ENCODE data around the gene AKAP1. TPM values are rescaled to one million over a fixed set of nuclear protein-coding genes. Genes with fewer than 3 reads are reported as not detected.

AKAP1 gene
- total RNA-seq, 1 donor from 2014 or later = 59.9 TPM

GRCh38 chr17:57144567-57144966 lies 59.5 kb downstream of the AKAP1 start:
- intact Hi-C loops (cut with micrococcal nuclease) = no loop called here
- peaks cover 3% of the 10 kb centered on the region for H3K9me3 Mint-ChIP-seq
- H3K27ac Mint-ChIP-seq = no peak overlapping the region
- no peaks in the 10 kb centered on the region for H3K4me1 Mint-ChIP-seq (ENCODE audit: low read depth)
- peaks cover 7% of the 10 kb centered on the region for H3K27me3 Mint-ChIP-seq (ENCODE audit: insufficient read depth)
- no peak for DNase-seq (ENCODE audit: low spot score)
- H3K36me3 Mint-ChIP-seq (ENCODE audit: low read depth) = no peaks in the 10 kb centered on the region
- no peak overlapping the region for H3K4me3 Mint-ChIP-seq

- no peak overlapping the region for H3K27ac Mint-ChIP-seq
- intact Hi-C loops (cut with micrococcal nuclease) = no loop called here
Observed at GRCh38 chr17:57145347-57145746, 60.3 kb downstream of the AKAP1 start.

GRCh38 chr17:57146273-57146672 lies 61.2 kb downstream of the AKAP1 start:
- Mint-ChIP-seq H3K27ac (no peak overlapping the region), H3K36me3 (ENCODE audit: low read depth) (no peaks in the 10 kb centered on the region), H3K4me3 (no peak overlapping the region), H3K4me1 (ENCODE audit: low read depth) (no peaks in the 10 kb centered on the region), H3K9me3 (peaks cover 4% of the 10 kb centered on the region), H3K27me3 (ENCODE audit: insufficient read depth) (peaks cover 9% of the 10 kb centered on the region)
- no peak for DNase-seq (ENCODE audit: low spot score)
- intact Hi-C loops (cut with micrococcal nuclease) = no loop called here

More at GRCh38 chr17:57145347-57145746, 60.3 kb downstream of the AKAP1 start:
- Mint-ChIP-seq H3K36me3 (ENCODE audit: low read depth) (no peaks in the 10 kb centered on the region), H3K4me1 (ENCODE audit: low read depth) (no peaks in the 10 kb centered on the region), H3K4me3 (no peak overlapping the region), H3K27me3 (ENCODE audit: insufficient read depth) (peaks cover 7% of the 10 kb centered on the region), H3K9me3 (peaks cover 4% of the 10 kb centered on the region)
- no peak for DNase-seq (ENCODE audit: low spot score)

- intact Hi-C loops (cut with micrococcal nuclease) = no loop called here
- H3K27ac Mint-ChIP-seq = no peak overlapping the region
- no peak overlapping the region for H3K4me3 Mint-ChIP-seq
- no peaks in the 10 kb centered on the region for H3K36me3 Mint-ChIP-seq (ENCODE audit: low read depth)
- peaks cover 6% of the 10 kb centered on the region for H3K27me3 Mint-ChIP-seq (ENCODE audit: insufficient read depth)
- DNase-seq (ENCODE audit: low spot score) = no peak
- H3K4me1 Mint-ChIP-seq (ENCODE audit: low read depth) = no peaks in the 10 kb centered on the region
- peaks cover 4% of the 10 kb centered on the region for H3K9me3 Mint-ChIP-seq
Observed at GRCh38 chr17:57151798-57152197, 66.8 kb downstream of the AKAP1 start.

GRCh38 chr17:57152967-57153528 lies 68.0 kb downstream of the AKAP1 start:
- Mint-ChIP-seq H3K27ac (no peak overlapping the region), H3K4me3 (no peak overlapping the region), H3K27me3 (ENCODE audit: insufficient read depth) (peaks cover 6% of the 10 kb centered on the region), H3K4me1 (ENCODE audit: low read depth) (no peaks in the 10 kb centered on the region), H3K9me3 (peaks cover 4% of the 10 kb centered on the region), H3K36me3 (ENCODE audit: low read depth) (no peaks in the 10 kb centered on the region)
- DNase-seq (ENCODE audit: low spot score) = no peak
- intact Hi-C loops (cut with micrococcal nuclease) = no loop called here

GRCh38 chr17:57154921-57155320 lies 69.9 kb downstream of the AKAP1 start:
- no peak overlapping the region for H3K27ac Mint-ChIP-seq
- peaks cover 8% of the 10 kb centered on the region for H3K27me3 Mint-ChIP-seq (ENCODE audit: insufficient read depth)
- H3K9me3 Mint-ChIP-seq = no peaks in the 10 kb centered on the region
- no peak overlapping the region for H3K4me3 Mint-ChIP-seq
- intact Hi-C loops (cut with micrococcal nuclease) = no loop called here
- H3K4me1 Mint-ChIP-seq (ENCODE audit: low read depth) = no peaks in the 10 kb centered on the region
- no peak for DNase-seq (ENCODE audit: low spot score)
- H3K36me3 Mint-ChIP-seq (ENCODE audit: low read depth) = no peaks in the 10 kb centered on the region

GRCh38 chr17:57158325-57158724 lies 73.3 kb downstream of the AKAP1 start:
- H3K4me3 Mint-ChIP-seq = no peak overlapping the region
- H3K27ac Mint-ChIP-seq = no peak overlapping the region
- no peaks in the 10 kb centered on the region for H3K9me3 Mint-ChIP-seq
- H3K36me3 Mint-ChIP-seq (ENCODE audit: low read depth) = no peaks in the 10 kb centered on the region
- intact Hi-C loops (cut with micrococcal nuclease) = no loop called here
- no peak for DNase-seq (ENCODE audit: low spot score)
- peaks cover 7% of the 10 kb centered on the region for H3K27me3 Mint-ChIP-seq (ENCODE audit: insufficient read depth)
- no peaks in the 10 kb centered on the region for H3K4me1 Mint-ChIP-seq (ENCODE audit: low read depth)

GRCh38 chr17:57158795-57159194 lies 73.7 kb downstream of the AKAP1 start:
- Mint-ChIP-seq H3K27me3 (ENCODE audit: insufficient read depth) (peaks cover 7% of the 10 kb centered on the region), H3K4me1 (ENCODE audit: low read depth) (no peaks in the 10 kb centered on the region), H3K9me3 (no peaks in the 10 kb centered on the region), H3K27ac (no peak overlapping the region), H3K36me3 (ENCODE audit: low read depth) (no peaks in the 10 kb centered on the region), H3K4me3 (no peak overlapping the region)
- intact Hi-C loops (cut with micrococcal nuclease) = no loop called here
- no peak for DNase-seq (ENCODE audit: low spot score)

GRCh38 chr17:57160624-57161023 lies 75.6 kb downstream of the AKAP1 start:
- Mint-ChIP-seq H3K4me1 (ENCODE audit: low read depth) (no peaks in the 10 kb centered on the region), H3K4me3 (no peak overlapping the region), H3K27me3 (ENCODE audit: insufficient read depth) (peaks cover 7% of the 10 kb centered on the region), H3K27ac (no peak overlapping the region), H3K36me3 (ENCODE audit: low read depth) (no peaks in the 10 kb centered on the region), H3K9me3 (no peaks in the 10 kb centered on the region)
- intact Hi-C loops (cut with micrococcal nuclease) = no loop called here
- no peak for DNase-seq (ENCODE audit: low spot score)

GRCh38 chr17:57164814-57165213 lies 79.8 kb downstream of the AKAP1 start:
- DNase-seq (ENCODE audit: low spot score) = no peak
- peaks cover 9% of the 10 kb centered on the region for H3K9me3 Mint-ChIP-seq
- no peak overlapping the region for H3K27ac Mint-ChIP-seq
- no peaks in the 10 kb centered on the region for H3K36me3 Mint-ChIP-seq (ENCODE audit: low read depth)
- intact Hi-C loops (cut with micrococcal nuclease) = no loop called here
- peaks cover 2% of the 10 kb centered on the region for H3K27me3 Mint-ChIP-seq (ENCODE audit: insufficient read depth)
- no peak overlapping the region for H3K4me3 Mint-ChIP-seq
- no peaks in the 10 kb centered on the region for H3K4me1 Mint-ChIP-seq (ENCODE audit: low read depth)

GRCh38 chr17:57165754-57166153 lies 80.7 kb downstream of the AKAP1 start:
- peaks cover 9% of the 10 kb centered on the region for H3K9me3 Mint-ChIP-seq
- H3K27me3 Mint-ChIP-seq (ENCODE audit: insufficient read depth) = peaks cover 2% of the 10 kb centered on the region
- intact Hi-C loops (cut with micrococcal nuclease) = no loop called here
- no peak overlapping the region for H3K27ac Mint-ChIP-seq
- no peaks in the 10 kb centered on the region for H3K4me1 Mint-ChIP-seq (ENCODE audit: low read depth)
- H3K36me3 Mint-ChIP-seq (ENCODE audit: low read depth) = no peaks in the 10 kb centered on the region
- no peak overlapping the region for H3K4me3 Mint-ChIP-seq
- no peak for DNase-seq (ENCODE audit: low spot score)

GRCh38 chr17:57166803-57167202 lies 81.8 kb downstream of the AKAP1 start:
- Mint-ChIP-seq H3K36me3 (ENCODE audit: low read depth) (no peaks in the 10 kb centered on the region), H3K4me3 (no peak overlapping the region), H3K27ac (no peak overlapping the region), H3K27me3 (ENCODE audit: insufficient read depth) (peaks cover 4% of the 10 kb centered on the region), H3K9me3 (peaks cover 9% of the 10 kb centered on the region), H3K4me1 (ENCODE audit: low read depth) (no peaks in the 10 kb centered on the region)
- no peak for DNase-seq (ENCODE audit: low spot score)
- intact Hi-C loops (cut with micrococcal nuclease) = no loop called here

GRCh38 chr17:57168695-57169094 lies 83.6 kb downstream of the AKAP1 start:
- DNase-seq (ENCODE audit: low spot score) = no peak
- no peak overlapping the region for H3K4me3 Mint-ChIP-seq
- no peak overlapping the region for H3K27ac Mint-ChIP-seq
- H3K9me3 Mint-ChIP-seq = peaks cover 9% of the 10 kb centered on the region
- no peaks in the 10 kb centered on the region for H3K36me3 Mint-ChIP-seq (ENCODE audit: low read depth)
- H3K27me3 Mint-ChIP-seq (ENCODE audit: insufficient read depth) = peaks cover 17% of the 10 kb centered on the region
- no peaks in the 10 kb centered on the region for H3K4me1 Mint-ChIP-seq (ENCODE audit: low read depth)
- intact Hi-C loops (cut with micrococcal nuclease) = no loop called here

GRCh38 chr17:57170866-57171265 lies 85.8 kb downstream of the AKAP1 start:
- H3K27ac Mint-ChIP-seq = no peak overlapping the region
- H3K9me3 Mint-ChIP-seq = peaks cover 9% of the 10 kb centered on the region
- DNase-seq (ENCODE audit: low spot score) = no peak
- no peaks in the 10 kb centered on the region for H3K4me1 Mint-ChIP-seq (ENCODE audit: low read depth)
- H3K36me3 Mint-ChIP-seq (ENCODE audit: low read depth) = no peaks in the 10 kb centered on the region
- no peak overlapping the region for H3K4me3 Mint-ChIP-seq
- peaks cover 31% of the 10 kb centered on the region for H3K27me3 Mint-ChIP-seq (ENCODE audit: insufficient read depth)
- intact Hi-C loops (cut with micrococcal nuclease) = no loop called here

Data from activated T-helper 1 cell treated with anti-CD3 and anti-CD28 coated beads, Interleukin-12 subunit alpha, Interleukin-12 subunit beta, Interleukin-2, Interleukin-4 antibody, amounts not matched to agents 30 ng/mL and 10 ng/mL and 1 ng/mL, durations not matched to agents 14 hours and 24 hours and 36 hours (primary cell).